ENCODE measurements around the gene EFCAB14.

Gene EFCAB14

GRCh38 chr1:46637444-46638083 is 81.3 kb downstream of the EFCAB14 start:
- H3K4me3 ChIP-seq (ENCODE audit: low read depth, low read length), result no peak overlapping the region
- no peak for TF ChIP-seq CTCF (conservative IDR thresholded peaks at IDR 0.05; ENCODE audit: low read depth, low read length)
- no peak for DNase-seq (ENCODE audit: low read depth)

GRCh38 chr1:46635205-46635604 is 83.7 kb downstream of the EFCAB14 start:
- TF ChIP-seq CTCF (conservative IDR thresholded peaks at IDR 0.05; ENCODE audit: low read depth, low read length), result no peak
- no peak overlapping the region for H3K4me3 ChIP-seq (ENCODE audit: low read depth, low read length)
- DNase-seq (ENCODE audit: low read depth), result no peak

GRCh38 chr1:46630719-46631118 is 88.2 kb downstream of the EFCAB14 start:
- DNase-seq (ENCODE audit: low read depth), result no peak
- H3K4me3 ChIP-seq (ENCODE audit: low read depth, low read length), result no peak overlapping the region
- TF ChIP-seq CTCF (conservative IDR thresholded peaks at IDR 0.05; ENCODE audit: low read depth, low read length), result no peak

Data from choroid plexus epithelial cell (primary cell).